ENCODE data around the gene LRIG3.

DNA sequence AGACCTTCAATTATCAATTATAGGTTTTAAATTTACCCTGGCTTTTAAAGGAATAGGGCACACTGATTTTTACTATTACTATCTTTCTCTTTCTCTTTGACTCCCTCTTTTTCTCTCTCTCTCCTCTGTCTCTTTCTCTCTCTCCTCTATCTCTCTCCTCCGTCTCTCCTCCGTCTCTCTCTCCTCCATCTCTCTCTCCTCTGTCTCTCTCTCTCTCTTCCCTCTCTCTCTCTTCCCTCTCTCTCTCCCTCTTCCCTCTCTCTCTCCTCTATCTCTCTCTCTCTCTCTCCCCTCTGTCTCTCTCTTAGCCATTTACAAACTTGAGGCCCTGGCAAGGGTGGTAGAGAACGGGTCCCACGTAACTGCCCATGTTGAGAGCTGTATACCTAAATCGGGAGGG, 62.3 kb downstream of the LRIG3 start:
- TF ChIP-seq POLR2A (IDR thresholded peaks at IDR 0.05; ENCODE audit: low read length): no peak
- no peak for TF ChIP-seq GATA1 (IDR thresholded peaks at IDR 0.05; ENCODE audit: low read depth, low read length)

Measured in erythroblast (primary cell).